ENCODE measurements around the gene CTNNA2.

CTNNA2 gene

DNA sequence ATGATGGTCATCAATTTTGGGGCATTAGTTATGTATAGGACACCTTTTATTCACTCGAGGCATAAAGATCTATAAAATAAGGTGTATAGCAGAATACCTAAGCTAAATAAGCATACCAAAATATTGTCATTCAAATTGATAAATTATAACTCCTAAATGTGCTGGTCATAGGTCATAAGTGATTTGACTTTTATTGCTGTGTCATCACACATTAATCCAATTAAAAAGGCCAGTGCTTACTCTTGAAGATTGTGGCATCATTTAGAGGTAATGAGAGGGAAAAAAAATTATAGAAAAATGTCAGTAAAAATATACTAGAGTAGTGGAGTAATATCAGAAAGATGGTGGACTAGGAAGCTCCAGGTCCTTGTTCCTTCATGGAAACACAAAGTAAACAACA, 1138.6 kb downstream of the CTNNA2 start:
- DNase-seq = no peak

DNA sequence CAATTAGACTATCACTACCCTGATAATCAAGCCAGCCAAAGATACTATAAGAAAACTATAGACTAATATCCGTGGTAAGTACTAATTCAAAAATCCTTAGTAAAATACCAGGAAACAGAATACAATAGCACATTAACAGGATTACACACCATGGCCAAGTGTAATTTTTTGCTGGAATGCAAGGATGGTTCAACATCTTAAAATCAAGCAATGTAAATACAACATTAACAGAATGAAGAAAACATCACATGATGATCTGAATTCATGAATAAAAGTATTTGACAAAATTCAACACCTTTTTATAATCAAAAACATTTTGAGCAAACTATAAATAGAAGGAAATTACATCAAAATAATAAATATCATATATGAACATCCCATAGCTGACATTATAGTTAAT, 1142.4 kb downstream of the CTNNA2 start:
- no peak for DNase-seq

DNA sequence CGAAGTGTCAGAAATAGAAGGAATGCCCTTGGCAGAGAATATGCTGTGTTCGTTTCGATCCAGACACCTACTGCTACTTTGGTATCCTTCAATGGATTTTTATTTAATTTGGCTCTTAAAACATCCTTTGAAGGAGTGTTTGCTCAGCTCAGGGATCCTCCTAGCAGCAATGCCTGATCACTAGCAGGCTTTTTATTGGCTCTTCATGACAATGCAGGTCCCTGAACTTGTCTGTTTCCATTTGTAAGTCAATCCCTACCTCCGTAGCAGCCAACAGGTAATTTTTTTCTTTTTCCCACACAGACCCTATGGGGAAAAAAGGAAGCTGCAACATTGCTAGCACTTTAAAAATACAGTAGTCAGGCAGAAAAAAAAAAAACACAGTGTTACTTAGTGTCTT, 1157.9 kb downstream of the CTNNA2 start:
- DNase-seq = no peak

DNA sequence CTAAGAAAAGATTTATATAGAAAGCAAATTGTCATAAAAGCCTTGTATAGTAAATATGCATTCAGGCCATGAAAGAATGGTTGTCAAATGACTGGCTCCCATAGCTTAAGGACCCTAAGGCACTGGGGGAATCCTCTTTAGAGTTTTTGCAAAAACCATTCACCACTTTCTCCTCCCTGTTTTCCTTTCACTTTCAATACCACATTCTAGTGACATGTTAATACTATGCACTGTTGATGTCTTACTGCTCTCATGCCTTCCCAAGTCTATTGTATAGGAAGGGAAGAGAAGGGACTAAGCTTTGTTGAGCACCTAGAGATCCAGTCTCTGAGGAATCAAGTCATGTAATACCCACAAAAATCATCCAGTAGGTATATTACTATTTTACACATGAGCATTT, 1174.7 kb downstream of the CTNNA2 start:
- DNase-seq = no peak

DNA sequence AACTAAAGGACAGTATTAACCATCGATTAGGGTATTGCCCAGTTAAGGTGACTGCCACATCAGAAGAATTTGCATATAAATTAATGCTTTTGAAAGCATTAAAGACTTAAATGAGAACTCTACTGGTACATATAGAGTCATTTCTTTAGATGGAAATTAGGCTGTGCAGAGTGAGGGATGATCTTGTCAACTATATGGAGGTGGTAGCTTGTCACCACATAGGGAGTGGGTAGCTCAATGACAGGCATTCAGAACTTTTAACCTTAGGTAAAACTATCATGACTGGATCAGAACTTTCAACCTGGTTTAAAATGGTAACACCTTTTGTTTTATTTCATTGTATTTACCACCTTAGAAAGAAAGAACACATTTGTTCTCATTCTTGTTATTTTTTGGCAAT, 1176.3 kb downstream of the CTNNA2 start:
- DNase-seq = no peak
